Mesenchymal stem cell (in vitro differentiated cells and primary cell): ENCODE results near the gene CLCN3.

Experiments used
- DNase-seq: peaks from one replicate; pipeline ENCODE4 v3.0.0-alpha.2; 2013
- H2AFZ ChIP-seq: one replicate; pipeline ENCODE4 v1.6.1; 2013; ENCODE audit warnings: low read depth, mild to moderate bottlenecking, control low read depth, inconsistent platforms, low read length, moderate library complexity
- H2AK5ac ChIP-seq: 2 replicates; pipeline ENCODE4 v1.6.1; 2013; ENCODE audit warnings: low read length, moderate library complexity, mild to moderate bottlenecking, inconsistent platforms; ENCODE audit not compliant: severe bottlenecking
- H2BK120ac ChIP-seq: one replicate; pipeline ENCODE4 v1.6.1; 2013; ENCODE audit warnings: low read depth, mild to moderate bottlenecking, inconsistent platforms, low read length, moderate library complexity
- H2BK12ac ChIP-seq, 2 experiments: one replicate each; pipeline ENCODE4 v1.6.1; 2013; ENCODE audit warnings: inconsistent platforms in 2 of 2, low read length in 2 of 2, mild to moderate bottlenecking in 2 of 2, moderate library complexity in 2 of 2, control low read depth in 1 of 2
- H2BK15ac ChIP-seq: one replicate; pipeline ENCODE4 v1.6.1; 2013; ENCODE audit warnings: mild to moderate bottlenecking, low read depth, inconsistent platforms; ENCODE audit not compliant: poor library complexity, severe bottlenecking
- H2BK5ac ChIP-seq: 2 replicates; pipeline ENCODE4 v1.6.1; 2013; ENCODE audit warnings: low read depth, mild to moderate bottlenecking, low read length, control low read depth, inconsistent platforms; ENCODE audit not compliant: poor library complexity, severe bottlenecking
- H3K14ac ChIP-seq, 2 experiments: one replicate each; pipeline ENCODE4 v1.6.1; 2013; ENCODE audit warnings: inconsistent platforms in 2 of 2, low read length in 2 of 2, control low read depth in 1 of 2, mild to moderate bottlenecking in 1 of 2, moderate library complexity in 1 of 2
- H3K18ac ChIP-seq, 2 experiments: one replicate each; pipeline ENCODE4 v1.6.1; 2013; ENCODE audit warnings: inconsistent platforms in 2 of 2, low read length in 2 of 2, control low read depth in 1 of 2, low read depth in 1 of 2, mild to moderate bottlenecking in 1 of 2
- H3K23ac ChIP-seq, 2 experiments: one replicate each; pipeline ENCODE4 v1.6.1; 2013; ENCODE audit warnings: inconsistent platforms in 2 of 2, low read length in 2 of 2, mild to moderate bottlenecking in 2 of 2, moderate library complexity in 2 of 2, control low read depth in 1 of 2
- H3K27ac ChIP-seq: 2 replicates; pipeline ENCODE4 v1.5.1; 2013; ENCODE audit warnings: mild to moderate bottlenecking, moderate library complexity, low read length, control low read depth, inconsistent platforms; ENCODE audit not compliant: poor library complexity, severe bottlenecking
- H3K27me3 ChIP-seq, 2 experiments: 2 replicates each; pipeline versions ENCODE4 v1.6.1 to v1.7.0; 2013; ENCODE audit warnings: low read length in 2 of 2, mild to moderate bottlenecking in 2 of 2, moderate library complexity in 2 of 2, control low read depth in 1 of 2, inconsistent platforms in 1 of 2; ENCODE audit not compliant: control insufficient read depth in 1 of 2, insufficient read depth in 1 of 2
- H3K36me3 ChIP-seq, 2 experiments: 2 replicates each; pipeline versions ENCODE4 v1.6.1 to v1.7.0; 2013; ENCODE audit warnings: low read length in 2 of 2, control low read depth in 1 of 2, inconsistent platforms in 1 of 2, low read depth in 1 of 2, mild to moderate bottlenecking in 1 of 2; ENCODE audit not compliant: insufficient read depth in 2 of 2, control insufficient read depth in 1 of 2
- H3K4ac ChIP-seq, 2 experiments: one replicate each; pipeline ENCODE4 v1.6.1; 2013; ENCODE audit warnings: inconsistent platforms in 2 of 2, low read length in 2 of 2, mild to moderate bottlenecking in 2 of 2, moderate library complexity in 2 of 2, control low read depth in 1 of 2, low read depth in 1 of 2
- H3K4me1 ChIP-seq: 2 replicates; pipeline ENCODE4 v1.6.1; 2013; ENCODE audit warnings: low read depth, low read length, control low read depth; ENCODE audit not compliant: control insufficient read depth, insufficient read depth
- H3K4me2 ChIP-seq: 2 replicates; pipeline ENCODE4 v1.6.1; 2013; ENCODE audit warnings: low read length, mild to moderate bottlenecking, inconsistent platforms; ENCODE audit not compliant: poor library complexity, severe bottlenecking
- H3K4me3 ChIP-seq, 2 experiments: 2 replicates each; pipeline versions ENCODE4 v1.5.1 to v1.7.0; 2013; ENCODE audit warnings: low read length in 2 of 2, mild to moderate bottlenecking in 2 of 2, control low read depth in 1 of 2, low read depth in 1 of 2; ENCODE audit not compliant: insufficient read depth in 1 of 2
- H3K79me1 ChIP-seq: replicated peaks from 2 replicates; pipeline ENCODE4 v1.6.1; 2013; ENCODE audit warnings: mild to moderate bottlenecking, control low read depth, low read length, inconsistent platforms; ENCODE audit not compliant: poor library complexity, severe bottlenecking
- H3K9ac ChIP-seq: 2 replicates; pipeline ENCODE4 v1.7.0; 2013; ENCODE audit warnings: mild to moderate bottlenecking, low read length, moderate library complexity
- H3K9me3 ChIP-seq: 2 replicates; pipeline ENCODE4 v1.7.0; 2013; ENCODE audit warnings: mild to moderate bottlenecking, low read length; ENCODE audit not compliant: control insufficient read depth
- H4K8ac ChIP-seq: one replicate; pipeline ENCODE4 v1.6.1; 2013; ENCODE audit warnings: inconsistent platforms, mild to moderate bottlenecking, low read length, moderate library complexity
- H4K91ac ChIP-seq: one replicate; pipeline ENCODE4 v1.6.1; 2013; ENCODE audit warnings: mild to moderate bottlenecking, low read length, inconsistent platforms
- WGBS: methylation state at CpG from one replicate; pipeline ENCODE4 v1.1.7; 2013; ENCODE audit warnings: mixed read lengths; 5-methylcytosine and 5-hydroxymethylcytosine counted together

The CLCN3 gene

DNA sequence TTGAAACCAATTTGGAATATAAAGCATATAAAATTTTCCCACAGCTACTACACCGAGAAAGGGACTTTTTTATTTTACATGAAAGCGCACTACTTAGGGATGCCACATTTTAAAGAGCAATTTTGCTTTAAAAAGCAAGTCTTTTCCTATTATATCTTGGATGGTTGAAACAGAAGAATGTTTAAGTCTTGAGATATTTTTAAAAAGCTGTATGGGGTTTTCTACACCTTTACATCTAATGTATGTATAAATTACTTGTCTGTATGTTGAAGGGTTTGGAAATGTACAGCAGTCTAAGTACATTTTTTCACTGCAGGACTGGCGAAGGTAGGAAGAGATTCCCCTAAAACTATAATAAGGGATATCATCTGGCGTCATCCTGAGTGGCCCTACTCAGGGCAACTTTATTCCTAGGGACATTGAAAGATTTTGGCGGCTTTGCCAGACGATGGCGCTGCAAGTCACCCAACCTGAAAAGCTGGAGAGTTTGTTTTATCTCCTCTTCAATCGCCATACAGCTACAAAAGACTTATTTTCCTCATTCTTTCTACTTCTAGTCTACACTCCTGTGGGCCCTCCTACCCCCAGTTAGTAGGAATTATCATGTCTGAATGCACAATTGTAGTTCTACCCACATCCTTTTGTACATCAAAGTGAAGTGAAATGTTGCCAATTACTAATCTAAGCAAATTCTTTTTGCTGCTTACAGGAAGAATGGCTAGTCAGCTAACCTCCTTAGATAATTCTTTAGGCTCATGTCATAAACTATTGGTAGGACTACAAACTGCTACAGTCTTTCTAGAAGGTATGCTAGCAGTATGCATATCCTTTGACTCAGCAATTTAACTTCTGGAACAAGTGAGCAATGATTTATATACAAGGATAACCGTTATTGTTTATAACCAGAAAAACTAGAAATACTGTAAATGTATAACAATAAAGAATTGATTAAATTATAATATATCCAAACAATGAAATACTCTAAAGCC is 7.2 kb upstream of the CLCN3 start:
- Histone ChIP-seq H3K27ac (peak overlapping the region; percentile 47), H3K27me3 (no peaks in the 10 kb centered on the region), H3K36me3 (peaks cover 0 to 4% of the 10 kb centered on the region in 2 experiments), H2AFZ (no peak overlapping the region), H4K91ac (no peak overlapping the region), H2BK120ac (no peak overlapping the region), H2AK5ac (no peak overlapping the region), H3K9me3 (no peaks in the 10 kb centered on the region), H4K8ac (no peak overlapping the region), H2BK5ac (no peak overlapping the region), H3K4me2 (peak overlapping the region; percentile 54), H3K9ac (peak overlapping the region; percentile 87), H3K79me1 (peaks cover 8% of the 10 kb centered on the region), H3K4ac (no peak overlapping the region), H3K18ac (no peak overlapping the region), H3K4me1 (no peaks in the 10 kb centered on the region), H3K14ac (no peak overlapping the region), H3K23ac (no peak overlapping the region), H3K4me3 (peak overlapping the region; percentile 87 to 94), H2BK15ac (no peak overlapping the region), H2BK12ac (no peak overlapping the region)
- DNase-seq: peak; percentile 90
- 1% methylated on average over 6 of the region's 9 CpGs for WGBS

DNA sequence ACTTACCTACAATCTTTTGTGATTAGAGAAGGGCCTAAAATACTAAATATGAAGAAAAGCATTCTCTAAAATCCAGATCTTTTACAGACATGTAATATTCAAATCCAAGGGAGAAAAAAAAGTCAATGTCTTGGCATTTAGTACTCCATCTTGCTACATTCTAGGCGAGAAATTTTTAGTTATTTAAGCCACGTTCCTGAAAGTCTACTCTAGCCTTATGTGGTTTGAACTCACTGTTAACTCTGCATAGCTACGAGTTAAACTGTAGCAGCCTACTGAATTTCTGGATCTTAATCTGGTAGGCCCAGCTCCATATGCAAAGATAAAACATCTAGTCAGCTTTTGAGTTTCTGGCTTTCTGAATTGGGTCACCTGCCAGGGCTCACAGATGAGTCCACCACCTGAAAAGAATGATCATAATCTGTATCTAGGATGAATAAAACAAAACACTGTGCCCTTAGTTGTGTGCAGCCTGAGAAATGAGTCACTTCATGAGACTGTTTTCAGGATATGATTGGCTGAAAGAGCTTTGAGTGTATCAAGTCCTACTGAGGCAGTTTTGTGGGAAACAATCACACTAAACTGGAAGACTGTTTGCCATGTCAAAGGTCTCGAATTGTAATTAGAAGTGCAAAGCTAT is 4.8 kb upstream of the CLCN3 start:
- no peak overlapping the region for H3K18ac ChIP-seq
- H3K9ac ChIP-seq: peak overlapping the region; percentile 47
- no peak overlapping the region for H2BK12ac ChIP-seq
- H2BK5ac ChIP-seq: no peak overlapping the region
- H2BK120ac ChIP-seq: no peak overlapping the region
- WGBS: 81% methylated on average over 4 of the region's 4 CpGs
- H3K79me1 ChIP-seq: peaks cover 5% of the 10 kb centered on the region
- H2AFZ ChIP-seq: no peak overlapping the region
- no peaks in the 10 kb centered on the region for H3K9me3 ChIP-seq
- H4K91ac ChIP-seq: no peak overlapping the region
- H3K14ac ChIP-seq: no peak overlapping the region
- no peaks in the 10 kb centered on the region for H3K4me1 ChIP-seq
- no peak overlapping the region for H3K4me3 ChIP-seq
- no peak for DNase-seq
- H2AK5ac ChIP-seq: no peak overlapping the region
- H3K27ac ChIP-seq: no peak overlapping the region
- no peak overlapping the region for H2BK15ac ChIP-seq
- no peaks in the 10 kb centered on the region for H3K36me3 ChIP-seq
- H3K4me2 ChIP-seq: no peak overlapping the region
- no peak overlapping the region for H3K4ac ChIP-seq
- H3K27me3 ChIP-seq: no peaks in the 10 kb centered on the region
- no peak overlapping the region for H4K8ac ChIP-seq
- no peak overlapping the region for H3K23ac ChIP-seq

DNA sequence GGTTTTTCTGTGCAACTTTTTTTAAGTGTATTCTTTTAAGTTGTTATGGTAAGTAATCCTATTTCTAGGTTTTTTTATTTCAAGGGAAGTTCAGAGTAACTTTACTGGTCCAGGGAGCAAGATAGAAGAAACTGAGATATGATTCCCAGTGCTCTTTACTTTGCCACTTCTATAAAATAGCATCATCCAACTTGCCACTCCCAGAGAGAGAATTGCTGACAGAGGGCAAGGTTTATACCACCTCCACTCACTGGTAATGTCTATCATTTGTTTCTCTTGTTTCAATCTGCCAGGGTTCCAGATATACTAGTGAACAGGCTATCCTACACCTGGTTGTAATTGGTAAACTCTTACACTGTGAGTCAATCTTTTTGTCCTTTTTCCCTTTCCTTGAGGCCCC is 3.5 kb upstream of the CLCN3 start:
- Histone ChIP-seq H4K91ac (no peak overlapping the region), H2AK5ac (no peak overlapping the region), H4K8ac (no peak overlapping the region), H2BK5ac (no peak overlapping the region), H2BK120ac (no peak overlapping the region), H3K9me3 (no peaks in the 10 kb centered on the region), H3K4me1 (no peaks in the 10 kb centered on the region), H3K27me3 (no peaks in the 10 kb centered on the region), H3K9ac (no peak overlapping the region), H3K27ac (no peak overlapping the region), H3K4ac (no peak overlapping the region), H2BK12ac (no peak overlapping the region), H3K4me2 (no peak overlapping the region), H3K14ac (no peak overlapping the region), H2BK15ac (no peak overlapping the region), H3K18ac (no peak overlapping the region), H3K4me3 (no peak overlapping the region), H2AFZ (no peak overlapping the region), H3K23ac (no peak overlapping the region), H3K36me3 (no peaks in the 10 kb centered on the region), H3K79me1 (peaks cover 5% of the 10 kb centered on the region)
- no peak for DNase-seq

DNA sequence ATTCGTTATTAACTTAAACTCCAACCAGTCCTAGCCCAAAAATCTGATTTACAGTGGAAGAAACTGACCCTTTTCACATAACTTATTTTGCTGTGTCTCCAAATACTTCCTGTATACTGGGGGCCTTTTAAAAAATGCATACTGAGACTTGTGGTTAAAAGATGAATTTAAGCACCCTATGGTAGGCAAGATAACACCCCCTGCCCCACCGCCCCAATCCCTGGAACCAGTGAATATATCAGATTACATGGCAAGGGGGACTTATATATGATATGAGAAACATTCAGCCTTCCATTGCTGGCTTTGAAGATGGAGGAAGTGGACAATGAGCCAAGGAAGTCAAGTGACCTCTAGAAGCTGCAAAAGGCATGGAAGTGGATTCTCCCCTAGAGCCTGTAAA is 3.1 kb upstream of the CLCN3 start:
- Histone ChIP-seq H2BK120ac (no peak overlapping the region), H3K27me3 (no peaks in the 10 kb centered on the region), H3K23ac (no peak overlapping the region), H3K14ac (no peak overlapping the region), H3K4me2 (no peak overlapping the region), H3K27ac (no peak overlapping the region), H3K9ac (no peak overlapping the region), H2AK5ac (no peak overlapping the region), H2BK15ac (no peak overlapping the region), H3K4ac (no peak overlapping the region), H4K91ac (no peak overlapping the region), H3K36me3 (no peaks in the 10 kb centered on the region), H2AFZ (no peak overlapping the region), H2BK5ac (no peak overlapping the region), H3K4me3 (no peak overlapping the region), H4K8ac (no peak overlapping the region), H3K79me1 (peaks cover under 1% of the 10 kb centered on the region), H3K18ac (no peak overlapping the region), H3K9me3 (no peaks in the 10 kb centered on the region), H3K4me1 (no peaks in the 10 kb centered on the region), H2BK12ac (no peak overlapping the region)
- DNase-seq: no peak
- WGBS: no CpG with 5 or more reads among the region's 2 CpGs
